HL-60/S4 treated with phorbol 12-myristate 13-acetate at 8.2 ng/mL for 4 days and 3 days (cell line): ENCODE results near the gene YKT6.
"Not testable (repeated sequence)": the region's sequence is repeated elsewhere in the genome, so short reads cannot be mapped to it uniquely, and the experiment has no call there.

ENCODE experiments used
- in situ Hi-C: fragments of 300-500 bp; cut with MboI; formaldehyde crosslinking; loops from 2 replicates; pipeline ENCODE4 v1.15.0; 2022; ENCODE audit warnings: low sequenced_read_pairs

Gene YKT6

DNA sequence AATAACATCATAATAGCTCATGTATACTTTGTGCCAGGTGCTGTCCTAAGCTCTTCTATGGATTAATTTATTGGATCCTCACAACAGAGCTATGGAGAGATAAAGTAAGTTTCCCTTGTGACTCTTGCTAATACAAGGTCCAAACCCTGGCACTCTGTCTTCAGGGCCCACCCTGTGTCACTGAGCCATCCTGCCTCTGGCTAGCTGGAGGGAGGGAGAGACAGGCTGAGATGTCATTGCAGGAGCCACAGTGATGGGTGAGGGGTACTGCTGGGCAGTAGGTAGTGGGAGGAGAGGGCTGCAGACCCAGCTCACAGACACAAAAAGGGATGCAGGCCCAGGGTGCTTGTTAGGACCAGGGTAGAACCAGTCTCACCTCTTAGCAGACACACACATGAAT lies 28.4 kb upstream of the YKT6 start:
- in situ Hi-C loops, result no loop called here

DNA sequence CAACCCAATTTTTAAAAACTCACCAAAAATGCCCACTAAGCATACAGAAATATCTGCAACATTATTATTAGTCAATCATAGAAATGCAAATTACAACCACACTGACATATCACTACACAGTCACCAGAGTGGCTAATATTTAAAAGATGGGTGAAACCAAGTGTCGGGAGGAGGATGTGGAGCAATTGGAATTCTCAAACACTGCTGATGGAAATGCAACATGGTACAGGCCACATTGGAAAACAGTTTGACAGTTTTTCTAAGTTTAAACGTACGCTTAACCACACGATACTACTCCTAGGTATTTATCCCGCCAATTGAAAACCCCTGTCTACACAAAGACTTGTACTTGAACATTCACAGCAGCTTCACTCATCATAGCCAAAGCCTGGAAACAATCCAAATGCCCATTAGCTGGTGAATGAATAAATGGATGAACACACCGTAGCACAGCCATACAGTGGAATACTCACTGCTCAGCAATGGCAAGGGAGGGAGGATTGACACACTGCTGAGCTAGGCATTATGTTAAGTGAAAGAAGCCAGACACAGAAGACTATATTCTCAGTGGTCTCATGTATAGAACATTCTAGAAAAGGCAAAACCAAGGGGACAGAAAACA lies 27.9 kb upstream of the YKT6 start:
- in situ Hi-C loops, result no loop called here

GRCh38 chr7:44173911-44174693 lies 26.7 kb upstream of the YKT6 start:
- in situ Hi-C loops, result no loop called here

DNA sequence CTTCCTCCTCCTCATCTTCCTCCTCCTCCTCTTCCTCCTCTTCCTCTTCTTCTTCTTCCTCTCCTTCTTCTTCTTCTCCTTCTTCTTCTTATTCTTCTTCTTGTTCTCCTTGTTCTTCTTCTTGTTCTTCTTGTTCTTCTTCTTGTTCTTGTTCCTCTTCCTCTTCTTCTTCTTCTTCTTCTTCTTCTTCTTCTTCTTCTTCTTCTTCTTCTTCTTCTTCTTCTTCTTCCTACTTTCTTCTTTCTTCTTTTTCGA lies 26.2 kb upstream of the YKT6 start:
- in situ Hi-C loops, result not testable (repeated sequence)

DNA sequence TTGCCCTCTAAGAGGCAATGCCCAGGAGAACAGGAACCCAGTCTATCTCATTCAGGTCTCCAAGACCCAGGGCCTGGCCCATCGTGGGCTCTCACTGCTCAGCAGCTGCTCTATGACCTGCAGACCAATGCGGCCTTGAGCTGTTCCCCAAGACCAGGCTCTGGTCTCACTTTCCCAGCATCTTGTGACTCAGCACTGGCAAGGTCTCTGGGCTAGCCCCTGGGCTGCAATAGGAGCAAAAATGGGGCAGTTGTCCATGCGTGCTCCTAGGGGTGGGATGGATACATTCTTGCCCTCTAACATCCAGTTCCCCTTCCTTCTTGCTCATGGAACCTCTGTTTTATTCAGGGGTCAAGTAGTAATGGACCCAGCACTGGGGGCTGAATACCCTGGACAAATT lies 25.0 kb upstream of the YKT6 start:
- in situ Hi-C loops, result no loop called here

DNA sequence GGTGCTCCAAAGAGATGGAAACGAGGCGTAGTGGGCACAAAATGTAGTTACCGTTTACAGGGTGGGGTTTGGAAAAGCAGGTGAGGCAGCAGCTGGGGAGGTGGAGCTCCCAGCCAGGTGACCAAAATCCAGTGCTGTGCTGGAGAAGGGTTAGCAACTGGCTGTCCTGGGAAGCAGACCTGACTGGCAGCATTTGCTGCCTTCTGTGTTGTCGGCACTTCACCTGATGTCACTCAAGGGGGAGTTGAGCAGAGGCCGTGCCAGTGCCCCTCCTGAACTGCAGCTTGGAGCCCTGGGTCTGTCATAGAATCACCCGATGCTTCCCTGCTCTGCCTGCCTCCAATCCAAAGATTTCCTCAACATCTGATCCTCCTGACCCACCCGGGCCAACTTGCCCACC lies 24.3 kb upstream of the YKT6 start:
- in situ Hi-C loops, result no loop called here

GRCh38 chr7:44177570-44178131 lies 23.1 kb upstream of the YKT6 start:
- in situ Hi-C loops, result no loop called here

GRCh38 chr7:44180631-44181030 lies 20.1 kb upstream of the YKT6 start:
- in situ Hi-C loops, result no loop called here

- in situ Hi-C loops, result no loop called here
Measured at GRCh38 chr7:44182827-44183226, 18.0 kb upstream of the YKT6 start.

- in situ Hi-C loops, result no loop called here
Measured at GRCh38 chr7:44183386-44183785, 17.4 kb upstream of the YKT6 start.

DNA sequence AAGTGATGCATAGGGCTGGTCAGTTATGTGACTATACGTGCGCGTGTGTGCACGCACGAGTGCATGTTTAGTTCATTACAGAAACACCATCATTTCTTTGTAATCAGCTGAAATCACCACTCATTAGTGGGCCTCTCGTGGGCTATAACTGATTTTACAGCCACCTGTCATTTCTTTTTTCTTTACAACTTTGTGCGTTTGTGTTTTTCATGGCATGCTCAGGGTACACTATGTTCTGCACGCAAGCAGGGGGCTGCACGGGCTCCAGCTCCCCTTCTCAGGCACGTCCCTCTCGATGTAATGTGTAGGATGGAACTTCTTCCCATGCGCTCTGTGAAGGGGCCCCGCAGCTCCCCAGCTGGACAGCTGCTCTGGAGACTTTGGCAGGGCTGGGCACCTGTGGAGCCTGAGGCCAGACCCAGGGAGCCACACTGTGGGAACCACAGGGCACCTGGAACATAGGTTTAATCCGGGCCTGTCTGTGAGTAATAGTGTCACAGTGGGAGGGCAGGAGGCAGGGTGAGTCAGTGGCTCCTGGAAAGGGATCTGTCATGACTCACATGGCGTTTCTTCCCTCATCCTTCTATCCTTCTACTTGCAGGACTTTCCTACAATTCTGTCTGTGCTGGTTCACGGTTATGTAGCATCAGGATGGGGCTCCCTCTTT lies 16.4 kb upstream of the YKT6 start:
- in situ Hi-C loops, result no loop called here

DNA sequence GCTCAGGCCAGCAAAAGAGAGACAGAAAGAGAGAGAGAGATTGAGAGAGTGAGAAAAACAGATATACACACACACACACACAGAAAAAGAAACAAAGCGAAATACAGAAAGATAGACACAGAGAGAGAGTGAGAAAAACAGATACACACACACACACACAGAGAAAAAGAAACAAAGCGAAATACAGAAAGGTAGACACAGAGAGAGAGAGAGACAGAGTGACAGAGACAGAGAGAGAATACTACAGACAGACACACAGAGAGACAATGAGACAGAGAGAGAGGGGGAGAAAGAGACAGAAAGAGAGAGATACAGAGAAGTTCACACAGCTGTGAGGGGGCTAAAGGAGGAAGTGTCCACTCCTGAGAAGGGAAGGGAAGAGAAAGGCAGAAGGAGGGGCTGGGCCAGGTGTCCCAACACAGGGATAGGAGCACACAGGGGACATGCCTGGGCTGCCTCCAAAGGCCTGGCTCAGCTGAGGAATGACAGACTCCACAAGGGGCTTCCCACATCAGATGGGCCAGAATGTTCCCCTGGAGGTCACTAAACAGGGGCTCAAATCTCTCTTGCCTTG lies 15.8 kb upstream of the YKT6 start:
- in situ Hi-C loops, result no loop called here

- in situ Hi-C loops, result no loop called here
Measured at GRCh38 chr7:44185729-44186128, 15.0 kb upstream of the YKT6 start.

GRCh38 chr7:44186736-44187135 lies 14.0 kb upstream of the YKT6 start:
- in situ Hi-C loops, result no loop called here

DNA sequence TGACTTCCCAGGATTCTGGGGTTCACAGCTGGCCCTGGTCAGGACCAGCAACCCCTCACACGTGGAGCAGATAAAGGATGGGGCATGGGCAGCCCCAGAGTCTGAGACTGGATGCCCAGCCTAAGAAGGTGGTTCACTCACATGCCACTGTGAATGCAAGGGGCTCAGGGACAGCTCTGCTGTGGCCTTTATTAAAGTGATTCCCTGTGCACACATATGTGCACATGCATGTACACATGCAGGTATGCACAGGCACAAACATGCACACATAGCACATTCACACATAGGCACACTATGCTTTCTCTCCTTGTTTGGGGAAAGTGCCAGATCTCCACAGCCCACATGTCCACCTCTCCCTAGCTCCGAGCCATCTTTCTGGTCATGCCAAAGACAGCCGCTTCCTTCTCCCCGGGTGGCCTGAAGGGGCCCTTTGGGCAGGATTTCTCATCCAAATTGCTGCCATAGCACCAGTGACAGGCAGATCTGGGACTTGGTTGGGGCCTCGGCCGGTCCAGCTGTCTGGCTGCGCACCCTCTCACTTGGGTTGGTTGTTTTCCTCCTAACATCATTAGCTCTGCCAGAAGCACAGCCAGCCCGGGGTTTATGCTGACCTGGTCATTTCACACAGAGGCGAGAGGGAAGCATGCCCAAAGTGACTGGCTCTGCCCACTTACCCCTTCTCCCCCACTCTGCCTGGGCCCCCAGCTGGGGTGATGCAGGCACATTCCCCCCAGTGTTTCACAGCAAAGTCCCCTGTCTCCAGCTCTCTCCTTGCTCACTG lies 13.0 kb upstream of the YKT6 start:
- in situ Hi-C loops, result no loop called here

- in situ Hi-C loops, result no loop called here
Measured at GRCh38 chr7:44188480-44189225, 12.1 kb upstream of the YKT6 start.

GRCh38 chr7:44189286-44189992 lies 11.3 kb upstream of the YKT6 start, which contains the start of gene GCK:
GCK (minus strand) TSS chr7:44189439; CDS start chr7:44188953, 486 bp downstream.
- in situ Hi-C loops, result no loop called here

DNA sequence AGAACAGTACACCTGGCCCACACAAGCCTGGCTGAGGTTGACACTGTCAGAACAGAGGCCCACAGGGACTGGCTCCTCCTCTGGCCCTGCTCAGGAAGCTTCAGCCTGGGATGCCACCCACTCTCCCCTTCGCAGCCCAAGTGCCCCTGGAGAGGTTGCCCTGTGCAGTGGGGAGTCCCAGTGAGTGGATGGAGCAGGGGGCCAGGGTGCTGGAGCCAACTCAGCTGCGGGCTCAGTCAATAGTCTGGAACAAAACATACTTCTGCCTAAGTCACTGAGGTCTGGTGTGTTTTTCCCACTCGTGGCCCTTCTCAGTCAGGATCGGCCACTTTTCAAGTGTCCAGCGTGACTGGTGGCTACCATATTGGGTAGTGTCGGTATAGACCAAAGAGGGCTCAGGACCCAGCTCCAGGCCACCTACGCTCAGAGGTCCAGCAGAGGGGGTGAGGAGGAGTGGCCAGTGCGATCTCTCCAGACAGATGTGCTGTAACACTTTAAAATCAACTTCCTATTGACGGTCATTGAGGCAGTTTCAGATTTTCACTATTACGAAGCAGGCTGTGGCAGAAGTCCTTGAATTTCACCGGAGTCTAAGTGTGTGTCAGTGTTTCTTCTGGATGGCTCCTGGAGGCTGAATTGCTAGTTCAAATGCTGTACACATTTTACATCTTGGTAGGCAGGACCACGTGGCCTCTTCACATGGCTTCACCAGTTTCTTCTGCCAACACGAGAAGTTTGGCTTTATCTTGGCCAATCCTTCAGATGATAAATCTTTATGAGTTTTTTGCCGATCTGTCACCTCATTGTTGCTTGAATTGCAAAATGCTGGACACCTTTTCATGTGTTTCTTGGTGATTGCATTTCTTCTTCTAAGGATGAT lies 10.5 kb upstream of the YKT6 start:
- in situ Hi-C loops, result no loop called here

DNA sequence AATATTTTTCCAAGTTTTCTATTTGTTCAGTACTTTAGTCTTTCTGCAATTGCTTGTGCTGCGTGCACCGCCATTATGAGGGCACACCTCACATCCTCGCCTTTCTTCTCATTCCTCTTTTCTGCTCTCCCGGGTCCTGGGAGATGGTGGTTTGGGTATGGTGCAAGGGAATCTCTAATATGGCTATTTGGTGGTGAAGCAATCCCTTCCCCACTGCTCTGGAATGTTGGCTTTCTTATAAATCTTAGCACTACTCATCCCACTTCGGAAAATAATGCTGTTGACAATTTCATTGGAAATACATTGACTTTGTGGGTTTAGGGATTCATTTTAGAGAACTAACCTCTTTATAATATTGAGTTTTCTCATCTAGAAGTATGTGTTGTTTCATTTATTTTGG lies 9.6 kb upstream of the YKT6 start:
- in situ Hi-C loops, result no loop called here
